GM18505 (cell line): ENCODE results near the gene ADAM11.

ENCODE experiments used
- ATAC-seq: cut with Tn5 transposase; IDR thresholded peaks from one replicate; pipeline ENCODE4 v1.9.1; 2021; ENCODE audit not compliant: unreplicated experiment
- POLR2A ChIP-seq: IDR thresholded peaks from 4 replicates; pipeline ENCODE4 v1.6.1; 2011; ENCODE audit warnings: borderline replicate concordance; ENCODE audit not compliant: insufficient read depth, insufficient read length; ENCODE audit errors: extremely low read depth

ADAM11 gene

DNA sequence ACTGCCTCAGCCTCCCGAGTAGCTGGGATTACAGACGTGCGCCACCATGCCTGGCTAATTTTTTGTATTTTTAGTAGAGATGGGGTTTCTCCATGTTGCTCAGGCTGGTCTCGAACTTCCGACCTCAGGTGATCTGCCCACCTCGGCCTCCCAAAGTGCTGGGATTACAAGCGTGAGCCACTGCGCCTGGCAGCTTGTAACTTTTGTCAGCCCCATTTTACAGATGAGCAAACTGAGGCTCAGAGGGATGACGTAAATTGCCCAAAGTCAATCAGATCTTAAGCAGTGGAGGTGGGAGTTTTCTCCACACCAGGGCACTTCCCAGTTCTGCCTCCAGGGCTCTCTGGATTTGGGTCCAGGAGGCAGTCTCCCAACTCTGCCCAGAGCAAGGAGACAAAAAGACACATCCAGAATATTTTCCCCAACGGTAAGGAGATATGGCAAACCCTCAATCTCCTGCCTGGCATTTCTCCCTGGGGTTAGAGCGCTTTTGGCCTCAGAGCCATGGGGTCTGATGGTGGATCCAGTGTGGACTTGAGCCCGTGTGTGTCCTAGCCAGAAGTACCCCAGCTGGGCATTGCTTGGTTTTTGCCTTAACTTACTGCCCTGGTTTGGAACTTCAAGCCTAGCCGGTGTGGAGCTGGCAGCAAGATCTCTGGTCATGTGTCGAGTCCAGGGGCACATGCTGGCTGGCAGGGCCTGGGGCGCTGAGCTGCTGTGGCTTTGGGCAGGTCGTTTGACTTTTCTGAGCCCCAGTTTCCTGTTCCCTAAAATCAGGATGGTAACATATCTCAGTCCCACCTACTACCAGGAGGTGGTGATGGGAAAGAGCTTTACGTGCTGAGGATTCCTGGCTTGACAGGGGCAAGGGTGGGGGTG lies 3.4 kb downstream of the ADAM11 start:
- no peak for ATAC-seq

DNA sequence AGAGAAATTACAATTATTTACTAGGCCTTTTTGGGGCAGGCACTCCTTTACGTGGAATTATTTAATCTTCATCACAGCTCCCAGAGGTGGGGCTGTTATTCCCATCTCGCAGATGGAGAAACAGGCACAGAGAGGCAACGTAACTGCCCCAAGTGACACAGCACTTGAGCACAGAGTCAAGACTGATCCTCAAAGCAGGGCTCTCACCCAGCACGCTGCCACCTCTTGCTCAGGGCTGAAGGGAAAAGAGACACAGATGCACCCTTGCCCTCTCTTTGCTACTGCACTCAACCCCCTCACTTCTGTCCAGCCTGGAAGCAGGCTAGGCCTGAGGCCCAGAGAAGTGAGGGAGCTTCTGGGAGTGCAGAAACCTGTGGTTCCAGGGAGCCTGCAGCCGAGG lies 4.4 kb downstream of the ADAM11 start:
- no peak for ATAC-seq

More for the DNA sequence above, 3.4 kb downstream of the ADAM11 start:
- TF ChIP-seq POLR2A, result no peak

DNA sequence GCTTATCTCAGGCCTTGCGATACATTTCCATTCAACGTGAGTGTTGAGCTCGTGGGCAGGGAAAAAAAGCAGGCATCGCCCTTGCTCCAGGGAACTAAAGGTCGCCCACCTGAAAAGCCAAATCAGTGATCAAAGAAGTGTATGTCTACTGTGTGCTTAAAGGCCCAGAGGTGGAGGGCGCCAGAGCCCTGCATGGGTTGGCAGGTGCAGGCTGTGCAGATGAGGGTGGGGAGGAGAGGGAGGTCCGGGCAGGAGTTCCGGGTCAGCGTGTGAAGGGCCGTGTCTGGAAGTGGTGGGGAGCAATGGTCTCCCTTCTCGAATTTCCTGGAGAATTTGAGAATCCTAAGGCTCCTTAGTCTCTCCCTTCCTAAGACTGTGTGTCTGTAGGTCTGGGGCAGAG lies 7.2 kb downstream of the ADAM11 start:
- no peak for TF ChIP-seq POLR2A
- no peak for ATAC-seq

More for the DNA sequence above, 4.4 kb downstream of the ADAM11 start:
- TF ChIP-seq POLR2A, result no peak

DNA sequence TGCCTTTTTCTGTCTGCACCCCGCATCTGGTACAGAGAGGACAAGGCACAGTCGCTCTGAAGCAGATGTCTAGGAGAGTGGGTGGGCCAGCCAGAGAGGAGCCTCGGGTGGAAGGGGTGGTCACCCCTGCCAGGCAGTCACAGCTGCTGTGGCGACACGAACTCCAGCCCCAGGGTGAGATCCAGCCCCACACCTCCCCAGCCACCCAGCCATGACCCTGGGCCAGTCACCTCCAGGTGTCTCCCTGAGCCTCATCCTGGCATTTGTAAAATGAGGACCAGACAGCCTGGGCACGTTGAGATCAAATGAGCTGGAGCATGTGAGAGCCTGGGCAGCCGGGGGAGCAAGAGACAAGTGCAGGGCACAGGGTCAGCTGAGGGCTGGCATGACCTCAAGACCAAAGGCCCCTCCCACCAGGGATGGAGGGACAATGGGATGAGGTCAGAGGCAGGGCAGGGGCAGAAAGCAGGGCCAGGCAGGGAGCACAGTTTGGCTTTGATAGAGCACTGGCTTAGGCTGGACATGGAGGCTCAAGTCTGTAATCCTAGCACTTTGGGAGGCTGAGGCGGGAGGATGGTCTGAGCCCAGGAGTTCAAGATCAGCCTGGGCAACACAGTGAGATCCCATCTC lies 7.7 kb downstream of the ADAM11 start:
- TF ChIP-seq POLR2A, result no peak
- no peak for ATAC-seq

DNA sequence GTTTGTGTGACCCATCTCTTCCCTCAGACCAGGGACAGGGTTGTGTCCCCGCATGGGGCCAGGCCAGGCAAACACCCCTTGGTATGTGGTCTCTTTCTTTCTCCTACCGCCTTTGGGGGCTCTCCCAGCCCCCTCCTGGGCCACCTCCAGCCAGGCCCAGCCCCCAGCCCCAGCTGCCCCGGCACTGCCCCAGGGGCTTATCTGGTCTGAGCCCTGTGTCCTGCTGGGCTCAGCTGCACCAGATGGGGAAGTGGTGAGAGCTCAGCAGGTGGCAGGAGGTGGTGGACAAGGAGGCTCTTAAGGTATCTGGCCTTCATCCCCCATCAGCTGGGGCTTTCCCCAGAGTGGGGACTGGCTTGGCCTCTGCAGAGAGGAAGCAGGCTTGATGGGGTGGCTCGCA lies 8.7 kb downstream of the ADAM11 start:
- no peak for ATAC-seq
- no peak for TF ChIP-seq POLR2A

DNA sequence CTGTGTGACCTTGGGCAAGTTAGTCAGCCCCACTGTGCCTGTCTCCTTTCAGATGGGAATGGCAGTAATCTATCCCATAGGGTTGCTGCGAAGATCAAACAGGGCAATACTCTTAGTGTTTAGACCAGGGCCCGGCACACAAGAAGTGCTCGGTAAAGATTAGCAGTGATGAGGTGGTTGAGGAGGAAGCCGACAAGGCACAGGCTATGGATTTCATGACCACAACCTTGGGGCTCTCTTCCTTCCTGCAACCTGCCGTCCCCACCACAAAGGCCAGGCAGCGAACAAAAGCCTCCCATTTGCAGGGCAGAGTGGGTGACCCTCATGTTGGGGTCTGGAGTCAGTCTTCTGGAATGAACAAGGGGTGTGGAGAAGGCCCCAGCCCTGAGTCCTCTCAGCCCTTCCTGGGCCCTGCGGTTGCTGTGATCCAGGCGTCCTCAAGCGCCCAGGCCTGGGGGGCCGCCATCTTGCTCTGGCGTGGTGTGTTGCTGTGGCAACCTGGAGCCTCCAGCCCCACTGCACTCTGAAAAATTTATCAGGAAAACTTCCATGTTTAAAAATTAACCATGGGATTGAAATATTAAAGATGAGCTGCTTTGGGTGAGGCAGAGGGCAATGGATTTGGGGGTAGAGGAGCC lies 9.8 kb downstream of the ADAM11 start:
- no peak for TF ChIP-seq POLR2A
- no peak for ATAC-seq

DNA sequence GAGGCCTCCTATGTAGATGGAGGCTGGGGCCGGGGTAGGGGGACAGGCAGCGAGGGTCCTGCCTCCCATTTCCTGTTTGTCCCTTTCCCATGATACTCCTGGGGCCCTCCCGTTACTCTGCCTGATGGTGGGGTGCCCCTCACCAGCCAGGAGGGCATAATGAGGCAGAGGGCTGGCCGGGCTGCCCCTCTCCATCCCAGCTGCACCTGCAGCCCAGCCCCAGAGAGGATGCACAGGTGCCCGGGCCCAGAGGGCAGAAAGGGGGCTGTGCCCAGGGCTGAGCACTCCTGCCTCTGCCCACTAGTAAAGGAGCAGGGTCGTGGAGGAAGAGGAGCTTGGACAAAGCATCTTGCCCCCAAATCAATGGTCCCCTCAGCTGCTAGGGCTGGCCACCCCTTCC lies 10.4 kb downstream of the ADAM11 start:
- no peak for TF ChIP-seq POLR2A
- ATAC-seq, result no peak

DNA sequence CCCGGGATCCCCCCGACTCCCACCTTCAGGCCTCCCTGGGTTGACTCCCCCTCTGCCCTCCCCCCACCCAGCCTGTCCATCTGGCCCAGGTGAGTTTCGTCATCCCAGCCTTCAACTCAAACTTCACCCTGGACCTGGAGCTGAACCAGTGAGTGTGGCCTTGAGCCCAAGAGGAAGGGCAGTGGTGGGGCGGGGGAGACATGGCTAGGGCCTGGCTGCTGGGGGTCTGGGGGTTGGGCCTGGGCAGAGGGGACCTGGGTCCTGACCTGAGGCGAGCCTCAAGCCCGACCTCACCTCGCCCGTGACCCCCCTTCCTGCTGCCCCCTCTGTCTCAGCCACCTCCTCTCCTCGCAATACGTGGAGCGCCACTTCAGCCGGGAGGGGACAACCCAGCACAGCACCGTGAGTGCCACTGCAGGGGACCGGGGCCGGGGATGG lies 10.9 kb downstream of the ADAM11 start:
- ATAC-seq, result no peak

DNA sequence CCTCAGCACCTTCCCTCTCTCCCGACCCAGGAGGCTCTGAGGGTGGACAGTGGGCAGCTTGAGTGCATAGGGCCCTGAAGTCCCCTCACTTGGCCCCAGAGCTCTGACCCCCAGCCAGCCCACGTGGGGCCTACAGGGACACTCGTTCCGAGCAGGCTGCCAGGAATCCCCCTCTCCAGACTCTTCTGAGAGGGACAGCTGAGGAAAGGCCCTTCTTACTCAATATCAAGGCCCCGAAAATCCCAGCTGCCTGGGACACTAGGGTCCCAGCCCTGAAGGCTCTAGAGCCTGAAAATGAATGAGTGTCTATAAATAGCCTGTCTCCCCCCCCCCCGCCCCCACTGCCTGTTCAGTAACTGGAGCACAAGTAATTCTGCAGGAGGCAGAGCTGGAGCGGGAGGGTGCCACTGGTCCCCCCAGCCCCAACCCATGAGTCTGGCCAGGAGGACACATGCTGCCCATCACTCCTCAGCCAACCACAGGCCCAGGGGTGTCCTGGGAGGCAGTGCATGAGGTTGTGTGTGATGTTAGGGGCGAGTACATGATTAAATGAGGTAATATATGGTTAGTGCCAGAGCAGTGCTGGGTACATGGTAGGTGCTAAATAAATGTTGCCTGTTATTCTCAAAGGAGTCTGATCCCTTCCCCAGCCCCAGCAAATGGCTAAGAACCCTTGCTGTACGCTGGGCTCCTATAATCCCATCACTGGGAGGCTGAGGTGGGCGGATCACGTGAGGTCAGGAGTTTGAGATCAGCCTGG lies 11.6 kb downstream of the ADAM11 start:
- TF ChIP-seq POLR2A, result no peak
- no peak for ATAC-seq

More for the DNA sequence above, 10.9 kb downstream of the ADAM11 start:
- TF ChIP-seq POLR2A, result no peak

DNA sequence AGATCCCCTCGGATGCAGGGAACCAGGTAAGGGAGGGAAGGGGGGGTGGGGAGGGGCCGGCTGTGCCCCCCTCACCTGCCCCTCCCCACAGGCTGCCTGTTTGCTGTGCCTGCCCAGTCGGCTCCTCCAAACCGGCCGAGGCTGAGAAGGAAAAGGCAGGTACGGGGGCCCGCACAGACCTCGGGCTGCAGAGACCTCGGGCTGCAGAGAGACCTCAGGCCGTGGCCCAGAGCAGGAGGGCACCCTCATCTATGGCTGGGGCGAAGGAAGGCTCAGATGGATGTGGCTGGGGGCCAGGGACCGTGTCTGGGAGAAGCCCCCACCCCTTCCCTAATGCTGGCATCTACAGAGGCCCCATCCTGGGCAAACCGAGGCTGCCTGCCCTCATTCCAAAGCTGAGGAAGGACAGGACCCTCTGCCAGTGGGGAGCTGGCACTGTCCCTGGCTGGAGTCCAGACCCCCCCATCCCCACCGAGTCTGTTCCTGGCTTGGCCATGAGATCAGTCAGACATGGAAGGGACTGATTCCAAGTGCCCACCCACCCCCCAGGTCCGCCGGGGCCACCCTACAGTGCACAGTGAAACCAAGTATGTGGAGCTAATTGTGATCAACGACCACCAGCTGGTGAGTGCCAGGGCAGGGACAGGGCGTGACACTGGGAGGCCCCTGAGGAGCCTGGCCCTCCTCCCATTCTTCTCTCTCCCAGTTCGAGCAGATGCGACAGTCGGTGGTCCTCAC lies 13.7 kb downstream of the ADAM11 start:
- no peak for TF ChIP-seq POLR2A
- no peak for ATAC-seq

DNA sequence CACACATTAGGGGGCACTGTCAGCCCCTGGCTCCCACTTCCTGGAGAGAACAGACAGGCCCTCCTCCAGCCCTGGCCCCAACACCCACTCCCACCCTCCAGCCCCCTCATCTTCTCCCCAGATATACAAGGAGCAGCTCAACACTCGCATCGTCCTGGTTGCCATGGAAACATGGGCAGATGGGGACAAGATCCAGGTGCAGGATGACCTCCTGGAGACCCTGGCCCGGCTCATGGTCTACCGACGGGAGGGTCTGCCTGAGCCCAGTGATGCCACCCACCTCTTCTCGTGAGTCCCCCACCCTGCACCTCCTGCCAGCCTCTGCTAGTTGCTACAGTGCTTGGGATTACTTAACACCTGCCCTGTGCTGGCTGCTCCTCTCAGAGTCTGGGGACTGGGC lies 14.4 kb downstream of the ADAM11 start:
- no peak for ATAC-seq
- no peak for TF ChIP-seq POLR2A
